ENCODE measurements around the gene UBXN7.
"Not testable (repeated sequence)": the region's sequence is repeated elsewhere in the genome, so short reads cannot be mapped to it uniquely, and the experiment has no call there.

- not testable (repeated sequence) for TF ChIP-seq ZFP3 (CRISPR knock-in tag; IDR thresholded peaks at IDR 0.05); PATZ1 (CRISPR knock-in tag; IDR thresholded peaks at IDR 0.05; ENCODE audit: borderline replicate concordance); TOX (CRISPR knock-in tag; IDR thresholded peaks at IDR 0.05; ENCODE audit: borderline replicate concordance); SNAI2 (CRISPR knock-in tag; IDR thresholded peaks at IDR 0.05); ESRRG (CRISPR knock-in tag; IDR thresholded peaks at IDR 0.05); ZC3H10 (CRISPR knock-in tag; IDR thresholded peaks at IDR 0.05); CSDC2 (CRISPR knock-in tag; IDR thresholded peaks at IDR 0.05); ZNF70 (CRISPR knock-in tag; IDR thresholded peaks at IDR 0.05)
These were observed 129.3 kb downstream of the UBXN7 start for GRCh38 chr3:196302960-196303359.

Measured in SK-N-SH treated with all-trans-retinoic acid at 6 μM for 48 hours (cell line).